ENCODE data around the gene DTNA.

GRCh38 chr18:34921811-34922385, 211.8 kb downstream of the DTNA start:
- TF ChIP-seq CTCF (IDR thresholded peaks at IDR 0.05; ENCODE audit: borderline replicate concordance, extremely low read depth, low read length, poor library complexity, severe bottlenecking) (no peak), EZH2 (IDR thresholded peaks at IDR 0.05; ENCODE audit: borderline replicate concordance, low read depth, low read length, severe bottlenecking) (no peak)

All from DND-41 (cell line).